ENCODE data around the gene ILK. TPM values are rescaled to one million over a fixed set of nuclear protein-coding genes. Genes with fewer than 3 reads are reported as not detected.
A peak's percentile ranks its signal among the peaks of the same experiment; 100 is the strongest.

ILK gene
- total RNA-seq, 4 donors from 2014 or later: 139 to 148 (median 140) TPM

DNA sequence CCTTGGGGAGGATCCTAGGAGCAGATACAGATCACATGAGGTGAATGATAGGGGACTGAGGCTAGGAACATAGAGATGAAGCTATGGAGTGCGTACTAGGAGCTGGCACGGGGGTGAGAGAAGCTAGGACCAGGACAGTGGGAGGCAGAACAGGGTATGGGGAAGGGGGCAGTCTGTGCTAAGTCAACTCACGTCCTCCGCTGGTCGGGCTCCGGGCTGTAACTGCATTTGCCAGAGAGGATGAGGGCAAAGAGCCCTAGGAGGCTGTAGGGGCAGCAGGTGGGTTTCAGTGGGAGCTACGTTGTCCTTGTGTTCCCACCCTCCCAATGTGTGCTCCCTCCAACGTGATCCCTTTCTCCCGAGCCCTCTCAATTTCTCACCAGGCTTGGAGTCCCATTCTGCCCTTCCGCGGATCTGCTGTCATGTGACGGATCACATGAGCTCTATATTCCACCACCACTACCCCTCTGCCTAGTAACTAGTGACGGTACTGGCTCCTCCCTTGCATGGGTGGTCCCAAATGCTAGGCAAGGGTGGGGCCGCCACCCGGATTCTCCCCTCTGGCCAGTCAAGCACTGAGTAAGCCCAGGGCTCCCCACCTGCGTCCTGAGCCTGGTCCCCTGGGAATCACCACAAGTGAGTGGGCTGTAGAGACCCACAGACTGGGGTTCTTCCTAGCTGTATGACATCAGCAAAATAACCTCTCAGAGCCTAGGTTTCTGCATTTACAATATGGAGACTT, 15.6 kb downstream of the ILK start, which contains the start of gene TPP1:
TPP1 (minus strand) TSS at position 419 of the 742 bp plus-strand sequence; CDS start at position 397, 22 bp downstream.
- peak within 1 kb of the TSS; percentile 68 to 86 (median 75) for H3K4me3 ChIP-seq
- peak within 1 kb of the TSS; percentile 87 to 95 (median 92) for H3K27ac ChIP-seq
- TF ChIP-seq POLR2A (IDR thresholded peaks at IDR 0.05) (peak; percentile 85 to 93), CTCF (IDR thresholded peaks at IDR 0.05) (peak in 1 of 5 experiments; percentile 24), EP300 (IDR thresholded peaks at IDR 0.05) (peak; percentile 72 to 98)
- 0% methylated on average over 16 of the region's 16 CpGs for WGBS, 2 donors
- no peaks in the 10 kb centered on the region for H3K9me3 ChIP-seq
- H3K36me3 ChIP-seq: peaks cover 0 to 36% (median 9%) of the 10 kb centered on the region in 3 donors
- DNase-seq (ENCODE audit: low spot score in 2 of 2): peak; percentile 90 to 99
- peaks cover 0 to 26% (median 7%) of the 10 kb centered on the region in 4 donors for H3K4me1 ChIP-seq
- no peaks in the 10 kb centered on the region for H3K27me3 ChIP-seq

- peaks cover 0 to 36% (median 0%) of the 10 kb centered on the region in 3 donors for H3K36me3 ChIP-seq
- H3K27ac ChIP-seq: no peak overlapping the region
- H3K4me1 ChIP-seq: peaks cover 0 to 26% (median 7%) of the 10 kb centered on the region in 4 donors
- TF ChIP-seq EP300 (IDR thresholded peaks at IDR 0.05): no peak
- TF ChIP-seq CTCF (IDR thresholded peaks at IDR 0.05): no peak
- TF ChIP-seq POLR2A (IDR thresholded peaks at IDR 0.05): no peak
- whole genome bisulfite sequencing, 2 donors: 91% methylated on average over 1 of the region's 1 CpG
- no peak overlapping the region for H3K4me3 ChIP-seq
- H3K27me3 ChIP-seq: no peaks in the 10 kb centered on the region
- H3K9me3 ChIP-seq: no peaks in the 10 kb centered on the region
- no peak for DNase-seq (ENCODE audit: low spot score in 2 of 2)
Observed at GRCh38 chr11:6620636-6621035, 17.1 kb downstream of the ILK start.

GRCh38 chr11:6621711-6622211, 18.2 kb downstream of the ILK start:
- Histone ChIP-seq H3K27ac (no peak overlapping the region), H3K4me1 (peaks cover 0 to 26% (median 7%) of the 10 kb centered on the region in 4 donors), H3K9me3 (no peaks in the 10 kb centered on the region), H3K4me3 (no peak overlapping the region), H3K36me3 (peaks cover 0 to 36% (median 0%) of the 10 kb centered on the region in 3 donors), H3K27me3 (no peaks in the 10 kb centered on the region)
- TF ChIP-seq EP300 (IDR thresholded peaks at IDR 0.05) (no peak), CTCF (IDR thresholded peaks at IDR 0.05) (no peak), POLR2A (IDR thresholded peaks at IDR 0.05) (no peak)
- WGBS, 2 donors: 84 to 91% methylated on average over 11 to 13 of the region's 16 CpGs
- no peak for DNase-seq (ENCODE audit: low spot score in 2 of 2)

DNA sequence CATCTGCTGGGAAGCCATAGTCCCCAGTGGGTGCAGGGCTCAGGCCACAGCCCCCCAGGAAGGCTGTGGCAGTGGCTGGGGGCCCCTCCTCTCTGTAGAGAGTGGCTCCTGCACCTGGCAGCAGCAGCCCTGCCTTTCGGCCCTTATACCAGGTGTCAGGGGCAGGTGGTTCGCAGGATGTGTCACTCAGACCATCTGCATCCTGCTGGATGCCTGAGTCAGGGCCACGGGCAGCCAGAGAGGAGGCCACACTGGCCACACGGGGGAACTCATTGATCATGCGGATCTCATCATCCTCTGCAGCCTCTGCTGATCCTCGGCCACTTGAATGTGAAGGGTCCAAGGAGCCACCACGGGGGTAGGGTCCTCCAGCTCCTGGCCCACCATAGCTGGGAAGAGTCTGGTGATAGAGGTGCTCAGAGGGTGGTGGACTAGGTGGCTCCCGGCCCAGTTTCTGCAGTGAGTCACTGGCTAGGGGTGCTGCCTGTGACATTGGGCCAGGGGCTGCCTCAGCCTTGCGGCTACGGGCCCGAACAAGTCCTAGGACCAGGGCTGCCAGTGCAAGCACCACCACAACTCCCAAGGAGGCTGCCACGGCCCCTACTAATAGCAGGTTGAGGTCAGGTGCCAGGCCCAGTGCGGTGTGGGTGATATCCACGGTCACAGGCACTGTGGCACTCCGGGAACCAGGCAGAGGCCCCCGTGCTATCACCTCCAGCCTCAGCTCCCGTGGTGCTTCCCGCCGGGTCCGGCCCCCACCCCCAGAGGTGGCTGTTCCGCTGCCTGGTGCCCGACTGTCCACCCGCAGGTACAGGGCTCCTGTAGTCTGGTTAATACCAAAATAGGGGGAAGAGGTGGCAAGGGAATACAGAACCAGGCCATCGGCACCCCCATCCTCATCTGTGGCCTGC, 18.9 kb downstream of the ILK start:
- Histone ChIP-seq H3K9me3 (no peaks in the 10 kb centered on the region), H3K4me3 (no peak overlapping the region), H3K27me3 (no peaks in the 10 kb centered on the region), H3K36me3 (peaks cover 0 to 40% (median 0%) of the 10 kb centered on the region in 3 donors), H3K4me1 (peaks cover 0 to 25% (median 7%) of the 10 kb centered on the region in 4 donors), H3K27ac (no peak overlapping the region)
- 87 to 88% methylated on average over 22 to 24 of the region's 24 CpGs for WGBS, 2 donors
- TF ChIP-seq POLR2A (IDR thresholded peaks at IDR 0.05) (no peak), EP300 (IDR thresholded peaks at IDR 0.05) (no peak), CTCF (IDR thresholded peaks at IDR 0.05) (no peak)
- DNase-seq (ENCODE audit: low spot score in 2 of 2): no peak

All from tibial nerve (tissue), 4 donors.